CD4-positive, alpha-beta T cell treated with Interferon gamma for 1 hour (primary cell): ENCODE data around the gene PCDH17.

Experiments used
- DNase-seq: peaks from one replicate; pipeline ENCODE4 v3.0.0-alpha.2; 2020

Gene PCDH17

GRCh38 chr13:57637515-57637914 lies 6.0 kb downstream of the PCDH17 start:
- DNase-seq, result no peak

DNA sequence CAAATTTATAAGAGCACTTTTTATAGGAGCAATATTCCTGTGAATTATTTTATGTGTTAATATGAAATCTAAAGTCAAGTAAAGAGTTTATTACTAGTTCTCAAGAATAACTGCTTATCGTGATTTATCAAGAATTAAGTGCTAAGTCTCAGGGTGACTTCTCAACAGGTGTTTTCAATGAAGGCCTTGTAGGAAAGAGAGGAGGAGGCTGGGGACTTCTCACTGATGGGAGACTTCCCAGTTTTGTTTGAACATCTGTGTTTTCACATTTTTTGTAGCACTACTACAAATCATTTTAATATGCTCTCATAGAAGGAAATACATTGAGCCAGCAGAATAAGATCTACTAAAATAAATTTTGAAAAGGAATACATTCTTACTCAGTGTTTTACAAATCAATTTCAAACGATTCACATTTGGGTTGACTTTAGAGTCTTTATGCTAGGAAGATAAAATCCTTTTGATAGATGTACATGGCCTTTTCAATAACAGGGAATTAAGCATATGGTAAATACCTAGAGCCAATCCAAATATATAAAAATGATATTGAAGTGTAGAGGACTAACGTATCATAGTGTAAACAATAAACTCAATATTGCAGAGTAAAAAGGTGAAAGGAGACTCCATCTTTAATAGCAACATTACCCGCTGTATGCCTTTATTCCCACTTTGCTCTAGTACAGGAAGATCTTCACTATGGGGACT lies 6.8 kb downstream of the PCDH17 start:
- no peak for DNase-seq

DNA sequence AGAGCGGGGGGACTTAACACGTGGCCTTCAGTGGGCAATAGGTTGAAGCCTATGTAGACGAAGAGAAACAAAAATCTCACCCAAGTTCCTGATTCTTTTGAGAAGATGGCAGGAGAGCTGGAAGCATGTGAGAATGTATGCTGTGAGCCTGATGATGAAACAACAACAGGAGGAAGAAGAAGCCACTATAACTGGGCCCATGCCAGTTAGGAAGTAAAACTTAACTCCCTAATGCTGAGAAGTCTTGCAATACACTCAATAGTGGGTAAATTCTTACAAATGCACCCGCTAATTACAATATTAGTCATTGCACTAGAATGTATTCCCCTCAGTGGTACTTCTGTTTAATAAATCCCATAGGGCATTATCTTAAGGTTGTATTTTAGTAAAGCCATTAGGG lies 9.1 kb downstream of the PCDH17 start:
- no peak for DNase-seq

- DNase-seq, result no peak
Observed at GRCh38 chr13:57641051-57641450, 9.5 kb downstream of the PCDH17 start.

DNA sequence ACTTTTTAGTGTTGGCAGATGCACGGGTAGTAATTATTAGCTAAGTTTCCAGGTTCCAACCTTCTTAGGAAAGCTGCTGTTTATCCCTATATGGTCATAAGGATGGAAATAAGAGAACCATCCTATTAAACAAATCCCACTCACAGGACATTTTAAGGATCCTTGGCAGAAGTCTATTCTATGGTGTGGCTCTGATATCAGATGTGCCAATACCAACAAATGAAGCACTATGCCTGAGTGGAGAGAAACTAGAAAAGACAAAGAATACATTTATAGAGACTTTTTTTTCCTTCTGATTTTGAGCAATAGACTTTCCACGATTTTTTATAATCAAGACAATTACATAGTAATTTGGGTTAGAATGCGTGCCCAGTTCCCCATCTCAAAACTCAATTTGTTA lies 12.6 kb downstream of the PCDH17 start:
- no peak for DNase-seq

DNA sequence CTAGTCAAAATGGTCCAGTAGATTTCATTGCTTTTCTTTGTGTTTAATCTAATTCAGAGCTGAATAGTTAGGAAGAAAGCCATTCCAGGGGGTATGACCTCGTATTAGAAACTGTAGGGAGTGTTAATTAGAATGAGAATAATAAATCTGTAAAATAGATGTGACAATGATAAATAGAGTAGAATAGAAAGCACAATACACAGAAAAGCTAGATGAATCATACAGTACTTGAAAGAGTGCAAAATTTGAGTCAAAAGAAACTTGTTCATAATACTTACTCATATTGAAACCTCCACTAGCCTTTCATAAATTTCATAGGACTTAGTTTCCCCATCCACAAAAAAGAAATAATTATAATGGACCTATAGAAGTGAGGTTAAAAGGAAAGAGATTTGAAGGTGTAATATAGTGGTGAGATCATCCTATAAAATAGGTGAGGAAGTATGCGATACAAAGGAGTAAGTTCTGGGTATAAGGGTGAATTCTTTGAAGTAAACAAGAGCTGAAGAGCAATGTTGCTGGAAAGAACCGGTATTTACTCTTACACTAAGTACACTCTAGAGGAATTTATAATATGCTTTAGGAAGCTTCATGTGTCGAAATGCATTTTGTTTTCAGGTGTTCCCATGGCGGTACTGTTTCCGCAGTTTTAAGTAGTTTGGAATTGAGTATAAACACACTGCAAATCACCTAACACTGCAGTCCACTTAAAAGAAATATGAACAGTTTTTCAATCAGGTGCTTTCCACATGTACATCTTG lies 21.9 kb downstream of the PCDH17 start:
- no peak for DNase-seq

- no peak for DNase-seq
Observed at GRCh38 chr13:57665481-57665880, 33.9 kb downstream of the PCDH17 start.

- DNase-seq, result no peak
Observed at GRCh38 chr13:57666131-57666953, 34.8 kb downstream of the PCDH17 start.

- DNase-seq, result no peak
Observed at GRCh38 chr13:57672168-57672567, 40.6 kb downstream of the PCDH17 start.

DNA sequence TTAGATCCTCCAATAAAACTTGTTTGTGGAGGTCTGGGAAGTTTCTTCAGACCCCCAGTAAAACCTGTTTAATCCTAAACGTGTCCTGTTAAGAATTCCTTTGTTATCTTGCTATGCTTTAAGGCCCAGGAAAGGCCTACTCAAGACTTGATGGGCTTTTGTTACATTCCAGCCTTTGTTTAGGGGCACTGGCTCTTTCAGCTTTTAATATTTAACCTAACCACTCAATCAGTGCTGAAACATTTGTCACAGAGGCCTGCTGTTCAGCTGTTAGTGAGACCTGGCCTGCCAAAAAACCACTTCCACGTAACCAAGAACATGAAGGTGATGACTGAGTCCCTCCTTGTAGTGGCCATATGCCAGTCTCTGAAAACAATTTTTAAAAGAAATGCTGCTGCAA lies 41.7 kb downstream of the PCDH17 start:
- DNase-seq, result no peak

- no peak for DNase-seq
Observed at GRCh38 chr13:57675526-57675925, 44.0 kb downstream of the PCDH17 start.

- no peak for DNase-seq
Observed at GRCh38 chr13:57680609-57681008, 49.1 kb downstream of the PCDH17 start.

DNA sequence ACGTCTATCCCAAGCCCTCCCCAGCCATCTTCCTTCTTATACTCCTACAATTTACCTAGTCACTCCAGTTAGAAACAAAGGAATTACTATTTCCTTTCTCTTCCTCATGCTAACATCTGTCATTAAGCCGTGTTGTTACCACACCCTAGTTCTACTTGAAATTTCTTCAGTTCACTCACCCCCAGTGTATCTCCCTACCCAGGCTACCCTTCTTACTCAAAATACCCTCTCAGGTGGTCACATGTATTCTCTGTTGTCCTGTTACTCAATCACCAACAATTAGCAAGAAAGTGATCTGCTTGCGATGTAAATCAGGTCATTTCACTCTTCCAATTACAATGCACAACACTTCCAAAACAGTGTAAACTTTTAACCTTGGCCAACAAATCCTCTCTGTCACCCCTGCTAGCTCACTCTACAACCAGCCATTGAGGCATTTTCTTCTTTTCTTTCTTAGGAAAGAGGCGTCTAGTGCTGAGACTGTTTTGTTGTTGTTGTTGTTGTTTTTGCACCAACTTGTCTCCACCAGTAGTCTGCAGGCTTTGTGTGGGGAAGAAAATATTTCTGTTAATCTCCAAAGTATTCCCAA lies 50.7 kb downstream of the PCDH17 start:
- no peak for DNase-seq

DNA sequence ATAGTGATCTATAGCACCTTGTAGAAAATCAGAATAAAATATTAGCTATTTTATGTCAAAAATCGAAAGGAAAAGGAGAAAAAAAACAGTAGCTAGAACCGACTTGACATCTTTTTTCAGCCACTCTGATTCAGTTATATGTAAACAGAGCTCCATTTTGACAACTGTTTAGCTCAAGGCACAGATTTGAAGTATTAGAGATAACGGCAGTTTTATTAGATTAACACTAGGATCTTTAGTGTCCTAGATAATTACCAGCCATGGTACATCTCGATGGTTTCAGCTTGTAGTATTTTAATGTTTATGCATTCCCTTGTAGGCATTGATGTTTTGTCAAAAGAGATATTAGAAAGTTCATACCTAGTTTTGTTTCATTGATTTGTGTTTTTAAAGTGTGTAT lies 67.3 kb downstream of the PCDH17 start:
- DNase-seq, result no peak

DNA sequence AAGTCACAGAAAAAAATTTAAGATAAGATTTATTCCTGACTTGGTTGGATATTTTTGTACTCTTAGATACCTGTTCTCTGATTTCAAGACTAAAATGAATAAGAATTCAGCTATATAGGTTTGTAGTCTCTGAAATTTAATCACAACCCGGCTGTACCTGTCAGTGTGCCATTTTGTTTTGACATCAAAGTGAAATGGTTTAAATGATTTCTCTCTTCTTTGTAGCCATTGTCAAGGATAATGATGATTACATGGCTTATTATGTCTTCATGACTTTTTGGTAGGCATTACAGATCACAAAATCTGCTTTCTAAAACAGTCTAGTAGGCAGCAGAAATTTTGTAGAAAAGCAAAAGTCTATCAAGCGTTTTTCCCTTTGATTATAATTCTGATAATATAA lies 72.5 kb downstream of the PCDH17 start:
- DNase-seq, result no peak

DNA sequence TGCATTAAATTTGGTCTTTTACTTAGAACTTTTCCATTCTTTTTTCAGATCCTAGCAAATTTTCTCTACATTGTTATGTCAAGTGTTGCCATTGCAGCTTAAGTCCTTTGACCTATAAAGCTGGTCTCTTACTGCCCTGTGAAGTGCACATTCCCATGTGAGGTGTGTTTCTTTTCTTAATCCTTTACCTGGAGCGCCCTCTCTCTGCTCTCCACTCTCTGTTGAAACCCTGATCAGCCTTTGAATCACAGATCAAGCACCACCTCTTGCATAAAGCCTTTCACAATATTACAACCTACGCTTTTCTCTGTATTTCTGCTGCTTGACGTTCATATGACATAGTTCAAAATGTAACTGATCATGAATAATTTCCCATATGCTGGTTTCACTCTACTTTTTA lies 84.8 kb downstream of the PCDH17 start:
- no peak for DNase-seq

DNA sequence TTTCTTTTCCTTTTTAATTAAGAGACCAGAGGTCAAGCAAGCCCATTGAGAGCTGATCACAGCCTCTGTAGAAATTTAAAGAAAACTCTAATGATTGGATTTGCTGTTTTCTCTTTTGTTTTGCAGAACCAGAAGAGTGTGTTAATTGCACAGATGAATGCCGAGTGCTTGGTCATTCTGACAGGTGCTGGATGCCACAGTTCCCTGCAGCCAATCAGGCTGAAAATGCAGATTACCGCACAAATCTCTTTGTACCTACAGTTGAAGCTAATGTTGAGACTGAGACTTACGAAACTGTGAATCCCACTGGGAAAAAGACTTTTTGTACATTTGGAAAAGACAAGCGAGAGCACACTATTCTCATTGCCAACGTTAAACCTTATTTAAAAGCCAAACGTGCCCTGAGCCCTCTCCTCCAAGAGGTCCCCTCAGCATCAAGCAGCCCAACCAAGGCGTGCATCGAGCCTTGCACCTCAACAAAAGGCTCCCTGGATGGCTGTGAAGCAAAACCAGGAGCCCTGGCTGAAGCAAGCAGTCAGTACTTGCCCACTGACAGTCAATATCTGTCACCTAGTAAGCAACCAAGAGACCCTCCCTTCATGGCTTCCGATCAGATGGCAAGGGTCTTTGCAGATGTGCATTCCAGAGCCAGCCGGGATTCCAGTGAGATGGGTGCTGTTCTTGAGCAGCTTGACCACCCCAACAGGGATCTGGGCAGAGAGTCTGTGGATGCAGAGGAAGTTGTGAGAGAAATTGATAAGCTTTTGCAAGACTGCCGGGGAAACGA lies 93.1 kb downstream of the PCDH17 start:
- no peak for DNase-seq

GRCh38 chr13:57725480-57725879 lies 93.9 kb downstream of the PCDH17 start:
- no peak for DNase-seq

DNA sequence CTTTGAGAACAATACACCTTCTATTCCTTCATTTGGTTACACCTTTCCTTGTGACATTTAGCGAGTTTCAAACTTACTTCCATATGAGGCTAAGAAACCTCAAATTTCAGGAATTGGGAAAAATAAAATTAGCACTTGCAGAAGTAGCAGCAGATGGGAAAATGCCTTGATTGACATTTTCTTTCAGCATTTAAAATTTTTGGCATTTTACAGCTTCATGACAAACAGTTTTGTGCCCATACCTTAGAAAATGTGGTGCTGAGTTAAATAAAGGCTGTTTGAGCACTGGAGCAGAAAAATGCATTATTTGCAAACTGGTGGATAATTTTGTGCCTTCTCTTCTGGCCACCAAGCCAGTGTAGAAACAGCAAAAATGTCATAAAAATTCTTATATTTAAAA lies 95.4 kb downstream of the PCDH17 start:
- no peak for DNase-seq

- no peak for DNase-seq
Observed at GRCh38 chr13:57734306-57734705, 102.8 kb downstream of the PCDH17 start.

DNA sequence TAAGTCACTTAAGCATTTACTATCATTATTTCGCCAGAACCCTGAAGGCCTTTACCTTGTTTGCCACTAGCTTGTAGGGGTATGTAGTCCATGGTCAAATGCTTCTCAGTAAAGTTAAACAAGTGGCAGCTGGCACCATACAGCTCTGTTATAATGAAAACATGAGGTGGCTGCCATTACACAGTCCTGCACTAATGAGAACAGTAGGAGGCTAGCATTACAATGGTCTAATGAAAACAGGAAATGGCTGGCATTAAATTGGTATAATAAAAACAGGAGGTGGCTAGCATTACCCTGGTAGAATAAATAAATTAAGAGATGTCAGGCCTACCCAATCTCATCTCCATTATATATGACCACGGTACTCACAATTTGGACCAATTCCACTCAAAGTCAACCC lies 107.5 kb downstream of the PCDH17 start:
- DNase-seq, result no peak

GRCh38 chr13:57739543-57740190 lies 108.1 kb downstream of the PCDH17 start:
- DNase-seq, result no peak
